ENCODE results near the gene ST3GAL5.

The ST3GAL5 gene

GRCh38 chr2:85867121-85867520 is 21.7 kb downstream of the ST3GAL5 start:
- Histone ChIP-seq H3K9me3 (replicated peaks in 1 of 11) (no peaks in the 10 kb centered on the region), H3K4me3 (no peak overlapping the region), H3K9ac (no peak overlapping the region), H3K36me3 (peaks cover 0 to 43% (median 5%) of the 10 kb centered on the region in 11 experiments; a peak in 6 of 22 replicates), H4K20me1 (peaks cover 0 to 90% (median 0%) of the 10 kb centered on the region in 11 experiments; a peak in 7 of 22 replicates), H3K4me2 (no peak overlapping the region), H3K27me3 (no peaks in the 10 kb centered on the region), H3K4me1 (peaks cover 0 to 24% (median 6%) of the 10 kb centered on the region in 10 experiments; a peak in 11 of 20 replicates), H3K27ac (no peak overlapping the region)
- TF ChIP-seq Cebpa-rat (IDR thresholded peaks at IDR 0.05): no peak

DNA sequence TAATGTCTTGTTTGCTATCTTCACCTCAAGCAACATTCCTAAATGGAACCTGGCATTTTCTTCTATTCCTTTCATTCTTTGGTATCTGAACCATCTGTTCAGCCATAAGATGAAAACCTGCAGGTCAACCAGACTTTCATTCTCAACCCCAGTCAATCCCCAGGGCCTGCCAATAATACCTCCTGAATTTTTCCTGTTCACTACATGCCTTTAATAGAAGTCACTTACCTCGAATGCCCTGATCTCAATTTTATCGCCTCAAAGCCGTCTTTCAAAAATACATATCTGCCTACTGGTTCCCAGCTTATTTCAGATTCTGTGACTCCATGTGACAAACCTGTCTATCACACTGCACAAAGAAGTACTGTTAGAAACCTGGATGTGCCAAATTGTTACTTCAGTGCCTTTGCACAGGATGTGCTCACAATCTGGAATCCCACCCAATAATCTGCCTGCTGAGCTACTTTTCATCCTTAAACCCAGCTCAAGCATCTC is 22.6 kb downstream of the ST3GAL5 start:
- no peak for TF ChIP-seq Cebpa-rat (IDR thresholded peaks at IDR 0.05)
- Histone ChIP-seq H3K4me3 (no peak overlapping the region), H3K27me3 (no peaks in the 10 kb centered on the region), H3K27ac (no peak overlapping the region), H3K9me3 (replicated peaks in 1 of 11) (no peaks in the 10 kb centered on the region), H3K4me1 (peaks cover 0 to 34% (median 6%) of the 10 kb centered on the region in 10 experiments; a peak in 12 of 20 replicates), H3K4me2 (no peak overlapping the region), H3K9ac (no peak overlapping the region), H3K36me3 (peaks cover 0 to 45% (median 5%) of the 10 kb centered on the region in 11 experiments; a peak in 6 of 22 replicates), H4K20me1 (peaks cover 0 to 81% (median 0%) of the 10 kb centered on the region in 11 experiments; a peak in 7 of 22 replicates)

DNA sequence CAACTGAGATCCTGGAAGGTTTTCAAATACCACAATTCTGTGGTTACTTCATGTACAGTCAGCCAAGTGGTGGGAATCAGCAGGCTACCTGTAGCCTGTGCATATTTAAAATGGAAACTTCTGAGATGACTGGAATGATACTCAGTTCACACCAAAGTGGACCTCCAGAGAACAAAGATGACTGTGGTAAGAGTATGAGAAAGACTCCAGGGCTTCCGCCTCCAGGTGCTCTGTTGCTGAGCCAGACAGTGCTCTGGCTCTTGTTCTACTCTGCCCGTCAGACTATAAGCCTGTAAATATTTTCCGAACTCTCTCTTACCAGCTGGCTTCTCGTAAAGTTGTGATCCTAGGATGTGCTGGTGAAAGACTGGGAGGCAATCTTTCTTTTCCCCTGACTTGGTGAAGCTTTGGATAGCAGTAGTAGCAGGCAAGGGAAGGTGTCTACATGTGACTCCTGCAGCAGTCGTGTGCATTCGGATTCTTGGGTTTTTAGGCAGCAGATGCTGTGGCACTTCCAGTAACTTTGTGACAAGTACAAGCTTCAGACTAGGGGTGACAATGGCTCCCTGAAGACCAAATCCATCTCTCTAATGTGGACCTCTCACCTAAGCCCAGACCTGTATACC is 23.1 kb downstream of the ST3GAL5 start:
- no peak overlapping the region for H3K4me2 ChIP-seq
- no peak overlapping the region for H3K4me3 ChIP-seq
- peaks cover 0 to 49% (median 6%) of the 10 kb centered on the region in 11 experiments; a peak in 10 of 22 replicates for H3K36me3 ChIP-seq
- no peaks in the 10 kb centered on the region for H3K9me3 ChIP-seq (replicated peaks in 1 of 11)
- TF ChIP-seq Cebpa-rat (IDR thresholded peaks at IDR 0.05): no peak
- no peaks in the 10 kb centered on the region for H3K27me3 ChIP-seq
- H4K20me1 ChIP-seq: peaks cover 0 to 75% (median 0%) of the 10 kb centered on the region in 11 experiments; a peak in 7 of 22 replicates
- H3K27ac ChIP-seq: no peak overlapping the region
- H3K4me1 ChIP-seq: peaks cover 0 to 38% (median 8%) of the 10 kb centered on the region in 10 experiments; a peak in 13 of 20 replicates
- H3K9ac ChIP-seq: no peak overlapping the region

GRCh38 chr2:85864654-85865053 is 24.1 kb downstream of the ST3GAL5 start:
- no peak overlapping the region for H3K4me2 ChIP-seq
- H3K36me3 ChIP-seq: peaks cover 0 to 59% (median 11%) of the 10 kb centered on the region in 11 experiments; a peak in 11 of 22 replicates

DNA sequence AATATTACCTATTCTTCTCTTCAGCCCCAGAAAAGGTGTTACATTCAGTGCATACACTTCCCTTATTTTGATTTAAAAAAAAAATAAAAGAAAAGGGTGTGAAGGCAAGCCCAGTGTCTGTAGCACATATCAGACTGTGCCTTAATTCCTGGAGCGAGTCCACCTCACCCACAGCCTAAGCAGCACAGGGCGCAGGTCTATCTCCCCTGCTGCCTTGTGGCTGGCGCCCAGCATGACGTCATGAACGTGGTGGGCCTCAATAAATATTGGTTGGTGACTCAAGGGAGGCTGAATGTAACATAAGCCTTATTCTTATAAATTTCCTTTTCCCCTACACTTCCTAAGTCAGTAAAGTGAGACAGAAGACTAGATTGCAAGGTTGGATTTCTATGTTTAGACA is 26.4 kb downstream of the ST3GAL5 start:
- Histone ChIP-seq H3K4me2 (0 out of 22 replicates have a peak overlapping the region, but pooled peaks of 1 of the 11 experiments have one; percentile 70), H3K36me3 (peaks cover 0 to 65% (median 15%) of the 10 kb centered on the region in 11 experiments; a peak in 14 of 22 replicates), H3K27me3 (no peaks in the 10 kb centered on the region), H3K4me1 (peaks cover 0 to 22% (median 5%) of the 10 kb centered on the region in 10 experiments; a peak in 9 of 20 replicates), H3K9ac (no peak overlapping the region), H3K27ac (no peak overlapping the region), H3K4me3 (no peak overlapping the region), H4K20me1 (peaks cover 0 to 44% (median 0%) of the 10 kb centered on the region in 11 experiments; a peak in 6 of 22 replicates), H3K9me3 (replicated peaks in 1 of 11) (no peaks in the 10 kb centered on the region)
- no peak for TF ChIP-seq Cebpa-rat (IDR thresholded peaks at IDR 0.05)

More at GRCh38 chr2:85864654-85865053, 24.1 kb downstream of the ST3GAL5 start:
- Histone ChIP-seq H4K20me1 (peaks cover 0 to 65% (median 0%) of the 10 kb centered on the region in 11 experiments; a peak in 6 of 22 replicates), H3K9me3 (replicated peaks in 1 of 11) (no peaks in the 10 kb centered on the region), H3K4me1 (peaks cover 0 to 31% (median 6%) of the 10 kb centered on the region in 10 experiments; a peak in 13 of 20 replicates), H3K9ac (no peak overlapping the region), H3K27me3 (no peaks in the 10 kb centered on the region), H3K27ac (no peak overlapping the region), H3K4me3 (no peak overlapping the region)
- no peak for TF ChIP-seq Cebpa-rat (IDR thresholded peaks at IDR 0.05)

GRCh38 chr2:85861650-85862049 is 27.1 kb downstream of the ST3GAL5 start:
- no peak for TF ChIP-seq Cebpa-rat (IDR thresholded peaks at IDR 0.05)
- peak overlapping the region in 1 of 11 experiments; percentile 3; a peak in 1 of 22 replicates for H3K9ac ChIP-seq
- H3K27me3 ChIP-seq: no peaks in the 10 kb centered on the region
- peak overlapping the region in 4 of 11 experiments; percentile 23 to 57 (median 44); a peak in 5 of 22 replicates for H3K27ac ChIP-seq
- H3K9me3 ChIP-seq (replicated peaks in 1 of 11): peaks cover 0 to 5% (median 2%) of the 10 kb centered on the region in 11 experiments; a peak in 11 of 22 replicates
- peak overlapping the region in 3 of 11 experiments; percentile 28 to 70 (median 51); a peak in 5 of 22 replicates for H3K4me2 ChIP-seq
- H3K4me3 ChIP-seq: no peak overlapping the region
- H4K20me1 ChIP-seq: peaks cover 0 to 37% (median 0%) of the 10 kb centered on the region in 11 experiments; a peak in 6 of 22 replicates
- H3K4me1 ChIP-seq: peaks cover 0 to 22% (median 5%) of the 10 kb centered on the region in 10 experiments; a peak in 9 of 20 replicates
- H3K36me3 ChIP-seq: peaks cover 0 to 72% (median 18%) of the 10 kb centered on the region in 11 experiments; a peak in 16 of 22 replicates

- no peak overlapping the region for H3K4me3 ChIP-seq
- peak overlapping the region in 6 of 11 experiments; percentile 3 to 70 (median 22); a peak in 8 of 22 replicates for H3K4me2 ChIP-seq
- H3K9me3 ChIP-seq (replicated peaks in 1 of 11): peaks cover 1 to 10% (median 6%) of the 10 kb centered on the region in 11 experiments; a peak in 18 of 22 replicates
- no peak for TF ChIP-seq Cebpa-rat (IDR thresholded peaks at IDR 0.05)
- peak overlapping the region in 5 of 11 experiments; percentile 23 to 57 (median 41); a peak in 7 of 22 replicates for H3K27ac ChIP-seq
- peak overlapping the region in 1 of 11 experiments; percentile 3; a peak in 1 of 22 replicates for H3K9ac ChIP-seq
- H3K36me3 ChIP-seq: peaks cover 3 to 73% (median 22%) of the 10 kb centered on the region in 11 experiments; a peak in 17 of 22 replicates
- peaks cover 0 to 22% (median 5%) of the 10 kb centered on the region in 10 experiments; a peak in 9 of 20 replicates for H3K4me1 ChIP-seq
- no peaks in the 10 kb centered on the region for H3K27me3 ChIP-seq
- H4K20me1 ChIP-seq: peaks cover 0 to 32% (median 0%) of the 10 kb centered on the region in 11 experiments; a peak in 6 of 22 replicates
Measured at GRCh38 chr2:85861180-85861579, 27.6 kb downstream of the ST3GAL5 start.

DNA sequence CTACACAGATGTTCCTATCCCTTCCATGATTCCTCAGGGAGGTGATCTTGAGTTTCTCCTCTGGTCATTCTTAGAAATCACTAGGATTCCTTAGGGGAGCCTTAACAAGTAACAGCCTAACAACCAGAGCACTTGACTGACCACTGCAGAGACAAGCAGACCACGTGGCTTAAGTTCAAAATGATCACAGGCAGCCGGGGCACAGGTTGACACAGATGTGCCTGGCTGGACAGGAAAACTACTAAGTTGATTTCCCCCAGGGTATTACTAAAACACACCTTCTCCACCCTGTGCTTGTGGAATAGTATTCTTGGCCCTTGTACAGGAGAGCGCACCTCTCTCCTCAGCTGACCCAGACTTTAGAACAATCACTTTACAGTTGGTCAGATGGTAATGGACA is 29.9 kb downstream of the ST3GAL5 start:
- no peak overlapping the region for H3K4me3 ChIP-seq

More for the DNA sequence above, 29.9 kb downstream of the ST3GAL5 start:
- Histone ChIP-seq H3K4me2 (no peak overlapping the region), H3K4me1 (peaks cover 9 to 36% (median 16%) of the 10 kb centered on the region in 10 experiments), H3K9ac (no peak overlapping the region), H3K9me3 (replicated peaks in 1 of 11) (peaks cover 21 to 31% (median 26%) of the 10 kb centered on the region in 11 experiments), H3K27me3 (no peaks in the 10 kb centered on the region), H4K20me1 (peaks cover 0 to 10% (median 0%) of the 10 kb centered on the region in 11 experiments; a peak in 3 of 22 replicates), H3K36me3 (peaks cover 19 to 87% (median 37%) of the 10 kb centered on the region in 11 experiments; a peak in 20 of 22 replicates), H3K27ac (no peak overlapping the region)
- no peak for TF ChIP-seq Cebpa-rat (IDR thresholded peaks at IDR 0.05)

All from BLaER1 treated with 17β-estradiol and CSF1 and Interleukin-3, amounts not matched to agents 10 nM and 100 nM (cell line).